DND-41 (cell line): ENCODE measurements around the gene SERHL2.

Experiments used
- ATAC-seq: fragments of 200-7000 bp; cut with Tn5 transposase; 3 replicates; pipeline ENCODE4 v1.9.1; 2021; ENCODE audit warnings: low read depth; ENCODE audit not compliant: insufficient read depth
- DNase-seq: peaks from one replicate; pipeline ENCODE4 v3.0.0-alpha.2; 2020
- H2AFZ ChIP-seq: 2 replicates; pipeline ENCODE4 v1.6.0; 2012; ENCODE audit warnings: low read depth, low read length
- H3K27ac ChIP-seq: 2 replicates; pipeline ENCODE4 v1.5.1; 2012; ENCODE audit warnings: low read length, inconsistent platforms
- H3K27me3 ChIP-seq: fragments of 200-600 bp; sonication (generic); 2 replicates; pipeline ENCODE4 v1.6.0; 2012; ENCODE audit warnings: low read length, mild to moderate bottlenecking, inconsistent platforms; ENCODE audit not compliant: insufficient read depth, poor library complexity
- H3K36me3 ChIP-seq: 2 replicates; pipeline ENCODE4 v1.5.1; 2012; ENCODE audit warnings: low read length, inconsistent platforms; ENCODE audit not compliant: insufficient read depth
- H3K4me1 ChIP-seq: 2 replicates; pipeline ENCODE4 v1.5.1; 2012; ENCODE audit warnings: mild to moderate bottlenecking, low read length; ENCODE audit not compliant: insufficient read depth
- H3K4me2 ChIP-seq: 2 replicates; pipeline ENCODE4 v1.6.0; 2012; ENCODE audit warnings: mild to moderate bottlenecking, moderate library complexity, low read length, inconsistent platforms; ENCODE audit not compliant: insufficient read depth
- H3K4me3 ChIP-seq, 2 experiments: fragments of 200-600 bp in 1 of 2; shearing (Covaris generic) in 1 of 2; 2 replicates each; pipeline ENCODE4 v1.5.1; 2012 to 2016; ENCODE audit warnings: inconsistent platforms in 2 of 2, low read length in 2 of 2, mild to moderate bottlenecking in 2 of 2, low read depth in 1 of 2, moderate library complexity in 1 of 2
- H3K79me2 ChIP-seq: 2 replicates; pipeline ENCODE4 v1.6.0; 2012; ENCODE audit warnings: low read length, inconsistent platforms; ENCODE audit not compliant: insufficient read depth
- H3K9ac ChIP-seq: 2 replicates; pipeline ENCODE4 v1.6.0; 2012; ENCODE audit warnings: low read depth, mild to moderate bottlenecking, inconsistent platforms, low read length, moderate library complexity
- H3K9me3 ChIP-seq: 2 replicates; pipeline ENCODE4 v1.5.1; 2012; ENCODE audit warnings: low read length, moderate library complexity, mild to moderate bottlenecking, inconsistent platforms; ENCODE audit not compliant: insufficient read depth, severe bottlenecking
- H4K20me1 ChIP-seq: 2 replicates; pipeline ENCODE4 v1.6.0; 2012; ENCODE audit warnings: low read length; ENCODE audit not compliant: insufficient read depth
- CTCF ChIP-seq: IDR thresholded peaks from 2 replicates; pipeline ENCODE4 v1.5.1; 2012; ENCODE audit warnings: borderline replicate concordance, low read length, moderate library complexity, mild to moderate bottlenecking; ENCODE audit not compliant: poor library complexity, severe bottlenecking; ENCODE audit errors: extremely low read depth
- EZH2 ChIP-seq: IDR thresholded peaks from 3 replicates; pipeline ENCODE4 v1.6.1; 2012; ENCODE audit warnings: borderline replicate concordance, low read depth, mild to moderate bottlenecking, moderate library complexity, low read length, inconsistent platforms; ENCODE audit not compliant: severe bottlenecking

The SERHL2 gene

GRCh38 chr22:42617155-42617983 is 63.6 kb downstream of the SERHL2 start:
- Histone ChIP-seq H3K27me3 (no peaks in the 10 kb centered on the region), H3K4me2 (peak overlapping the region; percentile 1; the same call in 1 of the 2 replicates), H4K20me1 (peaks cover 15% of the 10 kb centered on the region), H3K4me1 (peaks cover 41% of the 10 kb centered on the region), H3K4me3 (no peak overlapping the region), H3K9ac (no peak overlapping the region), H2AFZ (no peak overlapping the region), H3K27ac (0 out of 2 replicates have a peak overlapping the region, but pooled peaks have one; percentile 19), H3K9me3 (no peaks in the 10 kb centered on the region), H3K36me3 (peaks cover 30% of the 10 kb centered on the region), H3K79me2 (peaks cover 23% of the 10 kb centered on the region)
- DNase-seq (no peak), ATAC-seq (no peak)
- no peak for TF ChIP-seq CTCF
- no peak for TF ChIP-seq EZH2

- Histone ChIP-seq H4K20me1 (no peaks in the 10 kb centered on the region), H3K27ac (no peak overlapping the region), H2AFZ (no peak overlapping the region), H3K4me2 (no peak overlapping the region), H3K4me3 (no peak overlapping the region), H3K36me3 (peaks cover 39% of the 10 kb centered on the region), H3K9ac (no peak overlapping the region), H3K79me2 (peaks cover 2% of the 10 kb centered on the region), H3K9me3 (no peaks in the 10 kb centered on the region), H3K4me1 (peaks cover 27% of the 10 kb centered on the region), H3K27me3 (no peaks in the 10 kb centered on the region)
- ATAC-seq (no peak), DNase-seq (no peak)
- no peak for TF ChIP-seq CTCF
- no peak for TF ChIP-seq EZH2
Measured at GRCh38 chr22:42619261-42620063, 65.7 kb downstream of the SERHL2 start.

- ATAC-seq: no peak
- H3K79me2 ChIP-seq: no peaks in the 10 kb centered on the region
Measured at GRCh38 chr22:42620084-42620483, 66.3 kb downstream of the SERHL2 start.

More at GRCh38 chr22:42620084-42620483, 66.3 kb downstream of the SERHL2 start:
- Histone ChIP-seq H3K27me3 (no peaks in the 10 kb centered on the region), H3K36me3 (peaks cover 42% of the 10 kb centered on the region), H2AFZ (no peak overlapping the region), H3K4me2 (no peak overlapping the region), H3K9ac (no peak overlapping the region), H3K27ac (no peak overlapping the region), H3K4me1 (peaks cover 27% of the 10 kb centered on the region), H3K4me3 (no peak overlapping the region), H4K20me1 (no peaks in the 10 kb centered on the region), H3K9me3 (no peaks in the 10 kb centered on the region)
- no peak for DNase-seq
- TF ChIP-seq CTCF: no peak
- TF ChIP-seq EZH2: no peak
